ENCODE results near the gene ZNF385A. TPM values are rescaled to one million over a fixed set of nuclear protein-coding genes. Genes with fewer than 3 reads are reported as not detected.

The ZNF385A gene
- total RNA-seq, 1 experiment from 2014 or later = 12.2 TPM

DNA sequence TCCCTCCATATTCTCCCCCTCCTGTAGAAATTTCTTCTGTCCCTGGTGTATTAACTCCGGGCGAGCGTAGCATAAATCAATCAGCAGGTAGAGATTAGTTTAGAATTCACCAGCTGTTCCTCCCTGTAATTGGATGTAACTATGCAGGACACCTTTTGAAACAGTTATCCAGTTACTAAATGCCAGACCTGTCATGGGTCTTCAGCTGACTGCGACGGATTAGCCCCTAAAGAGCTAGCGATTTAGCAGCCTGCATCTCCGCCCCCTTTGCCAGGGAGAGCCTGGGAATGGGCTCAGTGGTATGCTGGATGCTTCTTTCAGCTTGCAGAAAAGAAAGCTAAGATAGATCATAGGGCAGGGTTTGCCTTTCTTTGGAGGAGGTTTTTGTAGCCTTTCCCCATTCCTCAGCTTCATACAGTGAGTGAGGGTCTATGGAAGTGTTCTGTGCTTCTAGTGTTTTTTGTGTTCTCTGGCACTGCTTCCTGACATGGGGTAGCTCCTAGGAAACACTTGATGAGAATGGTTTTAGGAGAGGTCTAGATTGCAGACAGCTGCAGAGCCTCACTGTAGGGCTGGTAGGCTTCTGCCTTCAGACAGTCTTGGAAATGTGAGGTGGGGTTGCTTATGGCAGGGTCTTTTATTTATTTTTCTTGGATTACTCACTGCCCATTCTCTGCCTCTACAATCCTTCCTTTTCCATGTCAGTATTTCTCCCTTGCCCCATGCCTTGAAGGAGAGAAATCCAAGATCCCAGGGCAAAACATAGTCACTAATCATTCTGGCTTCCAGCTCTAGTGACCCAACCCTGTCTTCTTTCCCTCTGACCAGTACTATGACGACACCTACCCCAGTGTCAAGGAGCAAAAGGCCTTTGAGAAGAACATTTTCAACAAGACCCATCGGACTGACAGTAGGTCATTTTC is 42.9 kb downstream of the ZNF385A start:
- peaks cover 9% of the 10 kb centered on the region; the same call in 1 of the 2 replicates for H3K79me2 ChIP-seq (ENCODE audit: low read length)
- H3K9me2 ChIP-seq (replicated peaks; ENCODE audit: insufficient read depth, low read length) = no peaks in the 10 kb centered on the region
- H3K36me3 ChIP-seq (ENCODE audit: insufficient read depth, low read length) = peaks cover 16% of the 10 kb centered on the region
- H3K4me2 ChIP-seq (ENCODE audit: low read depth, low read length, poor library complexity, severe bottlenecking) = no peak overlapping the region
- no peak overlapping the region for H3K4me3 ChIP-seq (ENCODE audit: low read length)
- no peak overlapping the region for H3K9ac ChIP-seq (ENCODE audit: low read length)
- no peaks in the 10 kb centered on the region for H4K20me1 ChIP-seq (ENCODE audit: insufficient read depth, low read depth, low read length)
- no peak overlapping the region for H3K27ac ChIP-seq (ENCODE audit: low read length)
- H3K9me3 ChIP-seq (ENCODE audit: low read length) = no peaks in the 10 kb centered on the region
- no peaks in the 10 kb centered on the region for H3K27me3 ChIP-seq (ENCODE audit: low read length)
- DNase-seq = no peak
- H2AFZ ChIP-seq (ENCODE audit: low read length) = no peak overlapping the region
- H3K4me1 ChIP-seq (ENCODE audit: low read length) = peaks cover 5% of the 10 kb centered on the region

DNA sequence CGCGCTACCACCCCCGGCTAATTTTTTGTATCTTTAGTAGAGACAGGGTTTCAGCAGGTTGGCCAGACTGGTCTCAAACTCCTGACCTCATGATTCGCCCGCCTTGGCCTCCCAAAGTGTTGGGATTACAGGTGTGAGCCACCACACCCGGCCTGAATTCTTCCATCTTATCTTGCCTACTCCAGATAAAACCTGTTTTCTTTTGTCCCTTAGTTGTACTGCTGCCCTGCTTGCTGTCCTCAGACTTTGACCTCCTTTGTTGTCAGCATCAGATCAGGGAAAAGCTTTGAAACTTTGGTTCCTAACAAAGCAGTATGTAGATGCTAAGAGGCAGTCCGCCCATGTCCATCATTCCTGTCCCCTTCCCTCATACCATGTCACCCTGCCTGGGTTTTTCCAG is 43.7 kb downstream of the ZNF385A start:
- Histone ChIP-seq H2AFZ (ENCODE audit: low read length) (no peak overlapping the region), H4K20me1 (ENCODE audit: insufficient read depth, low read depth, low read length) (no peaks in the 10 kb centered on the region), H3K9me2 (replicated peaks; ENCODE audit: insufficient read depth, low read length) (no peaks in the 10 kb centered on the region), H3K9ac (ENCODE audit: low read length) (no peak overlapping the region), H3K27me3 (ENCODE audit: low read length) (no peaks in the 10 kb centered on the region), H3K79me2 (ENCODE audit: low read length) (peaks cover 9% of the 10 kb centered on the region; the same call in 1 of the 2 replicates), H3K9me3 (ENCODE audit: low read length) (no peaks in the 10 kb centered on the region), H3K27ac (ENCODE audit: low read length) (no peak overlapping the region), H3K36me3 (ENCODE audit: insufficient read depth, low read length) (peaks cover 16% of the 10 kb centered on the region), H3K4me1 (ENCODE audit: low read length) (peaks cover 9% of the 10 kb centered on the region), H3K4me2 (ENCODE audit: low read depth, low read length, poor library complexity, severe bottlenecking) (no peak overlapping the region), H3K4me3 (ENCODE audit: low read length) (no peak overlapping the region)
- DNase-seq = no peak

DNA sequence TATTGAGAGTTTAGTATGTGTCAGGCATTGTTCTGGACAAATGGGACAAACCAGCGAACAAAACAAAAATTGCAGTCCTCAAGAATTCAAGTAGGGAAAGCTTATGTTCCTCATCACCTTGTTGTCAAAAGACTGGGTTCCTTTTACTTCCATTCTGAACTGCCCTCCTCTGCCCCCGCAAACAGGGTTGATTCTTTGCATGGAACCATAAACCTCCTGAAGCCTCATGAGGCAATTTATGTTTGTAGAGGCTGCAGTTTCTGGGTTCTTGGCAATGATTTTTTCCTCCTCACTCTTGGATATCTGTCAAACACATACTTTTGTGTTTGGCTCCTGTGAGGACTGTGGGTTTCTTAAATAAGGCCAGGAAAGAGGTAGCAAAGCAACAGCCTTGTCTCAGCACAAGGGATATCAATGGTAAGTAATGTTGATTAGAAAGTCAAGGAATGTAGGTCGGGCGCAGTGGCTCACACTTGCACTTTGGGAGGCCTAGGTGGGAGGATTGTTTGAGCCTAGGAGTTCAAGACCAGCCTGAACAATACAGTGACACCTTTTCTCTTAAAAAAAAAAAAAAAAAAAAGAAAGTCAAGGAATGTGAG is 45.7 kb downstream of the ZNF385A start:
- H3K9me2 ChIP-seq (replicated peaks; ENCODE audit: insufficient read depth, low read length) = no peaks in the 10 kb centered on the region
- no peak overlapping the region for H3K4me3 ChIP-seq (ENCODE audit: low read length)
- no peaks in the 10 kb centered on the region for H3K27me3 ChIP-seq (ENCODE audit: low read length)
- H3K4me1 ChIP-seq (ENCODE audit: low read length) = peaks cover 9% of the 10 kb centered on the region
- no peak overlapping the region for H2AFZ ChIP-seq (ENCODE audit: low read length)
- H3K36me3 ChIP-seq (ENCODE audit: insufficient read depth, low read length) = peaks cover 13% of the 10 kb centered on the region
- H3K79me2 ChIP-seq (ENCODE audit: low read length) = peaks cover 9% of the 10 kb centered on the region; the same call in 1 of the 2 replicates
- H3K9me3 ChIP-seq (ENCODE audit: low read length) = no peaks in the 10 kb centered on the region
- H4K20me1 ChIP-seq (ENCODE audit: insufficient read depth, low read depth, low read length) = no peaks in the 10 kb centered on the region
- H3K9ac ChIP-seq (ENCODE audit: low read length) = no peak overlapping the region
- no peak overlapping the region for H3K4me2 ChIP-seq (ENCODE audit: low read depth, low read length, poor library complexity, severe bottlenecking)
- no peak for DNase-seq
- H3K27ac ChIP-seq (ENCODE audit: low read length) = no peak overlapping the region

DNA sequence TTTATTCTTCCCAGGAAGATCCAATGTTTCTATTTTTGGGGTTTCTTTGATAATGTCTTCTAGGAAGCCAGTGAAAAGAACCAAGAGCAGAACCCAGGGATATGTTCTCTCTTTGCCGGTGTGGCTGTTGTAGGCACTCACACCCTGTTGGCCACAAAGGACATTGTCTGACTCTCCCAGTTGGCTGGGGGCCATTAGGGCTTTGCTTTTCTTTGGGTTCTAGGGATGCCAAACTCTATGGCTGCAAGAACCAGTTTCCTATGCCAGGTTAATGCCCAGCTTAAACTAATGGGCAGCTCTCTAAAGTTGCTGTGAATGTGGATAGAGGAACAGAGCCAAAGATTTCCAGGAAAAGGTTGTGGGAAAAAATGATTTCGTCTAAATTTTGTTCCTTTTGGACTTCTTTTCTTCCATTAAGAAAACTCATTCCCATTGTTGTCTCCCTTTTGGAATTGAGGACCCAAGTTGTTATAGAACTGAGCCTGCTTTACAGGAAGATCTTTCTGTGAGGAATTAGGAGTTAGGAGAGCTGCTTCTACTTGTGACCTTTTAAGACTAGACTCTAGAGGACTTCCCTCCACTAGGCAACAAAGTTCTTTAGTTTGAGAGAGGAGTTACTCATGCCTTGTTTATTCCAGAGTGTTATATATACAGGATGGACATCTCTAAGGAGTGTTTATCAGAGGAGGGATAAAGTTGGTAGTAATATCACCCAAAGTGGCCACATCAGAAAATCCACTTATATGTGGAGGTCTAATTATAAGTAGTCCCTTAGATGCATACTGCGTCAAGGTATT is 46.5 kb downstream of the ZNF385A start:
- Histone ChIP-seq H3K79me2 (ENCODE audit: low read length) (peaks cover 15% of the 10 kb centered on the region), H3K27ac (ENCODE audit: low read length) (no peak overlapping the region), H3K9me2 (replicated peaks; ENCODE audit: insufficient read depth, low read length) (no peaks in the 10 kb centered on the region), H2AFZ (ENCODE audit: low read length) (no peak overlapping the region), H3K4me1 (ENCODE audit: low read length) (peaks cover 6% of the 10 kb centered on the region), H3K36me3 (ENCODE audit: insufficient read depth, low read length) (peaks cover 5% of the 10 kb centered on the region; the same call in 1 of the 2 replicates), H3K27me3 (ENCODE audit: low read length) (no peaks in the 10 kb centered on the region), H4K20me1 (ENCODE audit: insufficient read depth, low read depth, low read length) (no peaks in the 10 kb centered on the region), H3K9me3 (ENCODE audit: low read length) (no peaks in the 10 kb centered on the region), H3K4me3 (ENCODE audit: low read length) (no peak overlapping the region), H3K9ac (ENCODE audit: low read length) (no peak overlapping the region), H3K4me2 (ENCODE audit: low read depth, low read length, poor library complexity, severe bottlenecking) (no peak overlapping the region)
- no peak for DNase-seq

DNA sequence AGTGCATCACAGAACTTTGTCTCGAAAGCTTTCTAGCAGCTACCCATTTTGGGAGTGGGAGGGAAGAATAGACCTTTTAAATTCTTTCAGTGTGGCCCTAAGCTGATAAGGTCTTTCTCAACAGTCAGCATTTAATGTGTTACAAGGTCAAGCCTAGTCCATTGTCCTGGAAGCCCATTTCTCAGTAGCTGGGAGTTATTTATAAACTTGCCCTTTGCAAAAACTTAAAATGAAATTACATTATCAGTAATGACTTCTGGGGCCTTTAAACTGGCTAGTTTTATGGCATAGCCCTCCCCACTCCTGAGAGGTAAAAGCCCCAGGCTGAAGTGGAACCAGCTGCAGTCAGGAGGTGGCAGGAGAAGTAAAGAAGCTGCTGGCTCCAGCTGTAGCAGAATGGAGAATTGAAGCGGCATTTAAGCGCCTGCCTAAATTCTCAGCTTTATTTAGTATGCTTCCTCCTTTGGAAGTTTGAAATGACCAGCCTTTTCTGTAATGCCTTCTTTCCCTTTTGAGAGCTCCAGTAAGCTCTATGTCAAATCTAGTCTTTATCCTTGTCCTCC is 47.2 kb downstream of the ZNF385A start:
- Histone ChIP-seq H2AFZ (ENCODE audit: low read length) (no peak overlapping the region), H3K9me3 (ENCODE audit: low read length) (no peaks in the 10 kb centered on the region), H3K27me3 (ENCODE audit: low read length) (no peaks in the 10 kb centered on the region), H3K36me3 (ENCODE audit: insufficient read depth, low read length) (peaks cover 2% of the 10 kb centered on the region; the same call in 1 of the 2 replicates), H3K9me2 (replicated peaks; ENCODE audit: insufficient read depth, low read length) (no peaks in the 10 kb centered on the region), H3K27ac (ENCODE audit: low read length) (no peak overlapping the region), H3K4me3 (ENCODE audit: low read length) (no peak overlapping the region), H3K4me2 (ENCODE audit: low read depth, low read length, poor library complexity, severe bottlenecking) (no peak overlapping the region), H3K4me1 (ENCODE audit: low read length) (peaks cover 4% of the 10 kb centered on the region), H4K20me1 (ENCODE audit: insufficient read depth, low read depth, low read length) (no peaks in the 10 kb centered on the region), H3K79me2 (ENCODE audit: low read length) (peaks cover 15% of the 10 kb centered on the region), H3K9ac (ENCODE audit: low read length) (no peak overlapping the region)
- no peak for DNase-seq

DNA sequence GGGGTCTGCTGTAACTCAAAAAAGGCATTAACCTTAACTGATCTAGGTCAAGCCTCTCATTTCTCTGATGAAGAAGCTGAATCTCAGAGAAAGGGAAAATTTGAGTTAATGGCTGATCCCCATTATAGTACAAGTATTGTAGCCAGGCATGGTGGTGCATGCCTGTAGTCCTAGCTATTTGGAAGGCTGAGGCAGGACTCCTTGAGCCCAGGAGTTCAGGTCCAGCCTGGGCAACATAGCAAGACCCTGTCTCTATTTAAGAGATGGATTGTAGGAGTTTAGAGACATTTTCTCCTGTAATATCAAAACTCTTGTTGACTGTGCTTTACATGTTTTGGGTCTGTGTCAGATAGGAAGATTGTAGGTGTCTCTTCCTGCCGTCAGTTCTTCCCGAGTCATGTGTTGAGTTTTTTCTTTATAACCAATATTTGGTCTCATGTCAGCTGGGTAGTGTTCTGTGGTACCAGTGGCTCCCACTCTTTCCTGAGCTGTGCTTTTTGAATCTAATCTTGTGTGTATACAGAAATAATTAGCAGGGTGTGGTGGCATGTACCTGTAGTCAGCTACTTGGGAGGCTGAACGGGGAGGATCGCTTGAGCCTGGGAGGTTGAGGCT is 51.0 kb downstream of the ZNF385A start:
- Histone ChIP-seq H3K27me3 (ENCODE audit: low read length) (no peaks in the 10 kb centered on the region), H3K9me3 (ENCODE audit: low read length) (no peaks in the 10 kb centered on the region), H2AFZ (ENCODE audit: low read length) (no peak overlapping the region), H3K9ac (ENCODE audit: low read length) (no peak overlapping the region), H3K27ac (ENCODE audit: low read length) (no peak overlapping the region), H3K36me3 (ENCODE audit: insufficient read depth, low read length) (no peaks in the 10 kb centered on the region), H3K4me3 (ENCODE audit: low read length) (no peak overlapping the region), H3K4me1 (ENCODE audit: low read length) (peaks cover 4% of the 10 kb centered on the region), H3K79me2 (ENCODE audit: low read length) (peaks cover 33% of the 10 kb centered on the region), H4K20me1 (ENCODE audit: insufficient read depth, low read depth, low read length) (no peaks in the 10 kb centered on the region), H3K4me2 (ENCODE audit: low read depth, low read length, poor library complexity, severe bottlenecking) (no peak overlapping the region), H3K9me2 (replicated peaks; ENCODE audit: insufficient read depth, low read length) (no peaks in the 10 kb centered on the region)
- DNase-seq = no peak

DNA sequence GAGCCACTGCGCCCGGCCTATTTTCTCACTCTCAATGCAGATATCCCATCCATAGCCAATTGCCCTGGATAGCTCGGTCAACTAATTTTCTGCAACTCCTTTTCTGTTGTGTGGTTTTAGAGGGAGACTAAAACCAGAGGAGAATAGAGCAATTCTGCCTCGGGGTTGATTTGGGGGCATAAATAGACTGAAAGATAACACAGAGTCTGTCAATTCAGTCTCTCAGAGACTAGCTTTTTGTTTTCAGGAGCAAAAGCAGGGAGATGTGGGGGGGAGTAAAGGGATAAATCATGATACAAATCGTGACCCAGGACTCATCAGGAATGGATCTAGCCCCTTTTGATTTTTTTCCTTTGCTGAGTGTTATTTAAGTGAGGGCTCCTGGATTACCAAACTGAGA is 53.1 kb downstream of the ZNF385A start:
- Histone ChIP-seq H3K4me1 (ENCODE audit: low read length) (peaks cover 7% of the 10 kb centered on the region), H3K9me2 (replicated peaks; ENCODE audit: insufficient read depth, low read length) (no peaks in the 10 kb centered on the region), H3K4me2 (ENCODE audit: low read depth, low read length, poor library complexity, severe bottlenecking) (no peak overlapping the region), H3K36me3 (ENCODE audit: insufficient read depth, low read length) (no peaks in the 10 kb centered on the region), H2AFZ (ENCODE audit: low read length) (no peak overlapping the region), H3K9me3 (ENCODE audit: low read length) (no peaks in the 10 kb centered on the region), H4K20me1 (ENCODE audit: insufficient read depth, low read depth, low read length) (no peaks in the 10 kb centered on the region), H3K27ac (ENCODE audit: low read length) (no peak overlapping the region), H3K27me3 (ENCODE audit: low read length) (no peaks in the 10 kb centered on the region), H3K9ac (ENCODE audit: low read length) (no peak overlapping the region), H3K79me2 (ENCODE audit: low read length) (peaks cover 32% of the 10 kb centered on the region), H3K4me3 (ENCODE audit: low read length) (no peak overlapping the region)
- DNase-seq = no peak
